Heart left ventricle (tissue), 16 donors: ENCODE results near the gene MYLK2. TPM values are rescaled to one million over a fixed set of nuclear protein-coding genes. Genes with fewer than 3 reads are reported as not detected.

ENCODE experiments used
- ATAC-seq, 4 donors: fragments of 200-7000 bp; cut with Tn5 transposase; one replicate each; pipeline ENCODE4 v1.9.1; 2020 to 2022; ENCODE audit warnings: moderate library complexity in 4 of 4, mild to moderate bottlenecking in 3 of 4, moderate number of reproducible peaks in 1 of 4
- DNase-seq, 5 donors: peaks; one replicate each; pipeline ENCODE4 v3.0.0-alpha.2; 2020
- H3K27ac ChIP-seq, 12 donors: fragments of 200-600 bp; sonication (generic) in 4 of 12; one replicate each; pipeline versions ENCODE4 v1.5.0 to v1.8.0; 2016 to 2022; ENCODE audit warnings: mild to moderate bottlenecking in 2 of 12
- H3K27me3 ChIP-seq, 9 donors: fragments of 200-600 bp; sonication (generic) in 2 of 9; one replicate each; pipeline versions ENCODE4 v1.5.1 to v1.8.0; 2016 to 2022; ENCODE audit warnings: mild to moderate bottlenecking in 3 of 9
- H3K36me3 ChIP-seq, 9 donors: fragments of 200-600 bp; sonication (generic) in 2 of 9; one replicate each; pipeline versions ENCODE4 v1.5.0 to v1.8.0; 2018 to 2022; ENCODE audit warnings: mild to moderate bottlenecking in 2 of 9
- H3K4me1 ChIP-seq, 12 donors: fragments of 200-600 bp; sonication (generic) in 4 of 12; one replicate each; pipeline versions ENCODE4 v1.5.0 to v1.8.0; 2016 to 2022; ENCODE audit warnings: mild to moderate bottlenecking in 3 of 12
- H3K4me3 ChIP-seq, 12 donors: fragments of 200-600 bp; sonication (generic) in 4 of 12; one replicate each; pipeline versions ENCODE4 v1.5.0 to v1.8.0; 2017 to 2022; ENCODE audit warnings: mild to moderate bottlenecking in 9 of 12, moderate library complexity in 4 of 12
- H3K9me3 ChIP-seq, 12 donors: fragments of 200-600 bp; sonication (generic) in 4 of 12; one replicate each; pipeline versions ENCODE4 v1.5.0 to v1.8.0; 2016 to 2022; ENCODE audit warnings: mild to moderate bottlenecking in 1 of 12
- CTCF ChIP-seq, 12 donors: fragments of 200-600 bp; sonication (generic) in 4 of 12; IDR thresholded peaks; one replicate each; pipeline versions ENCODE4 v1.5.0 to v1.8.0; 2018 to 2022; ENCODE audit warnings: antibody characterized with exemption in 12 of 12, mild to moderate bottlenecking in 5 of 12
- POLR2A ChIP-seq, 2 donors: fragments of 450-650 bp; IDR thresholded peaks; one replicate each; pipeline ENCODE4 v1.6.1; 2017; ENCODE audit warnings: antibody characterized with exemption in 2 of 2, mild to moderate bottlenecking in 2 of 2, moderate library complexity in 2 of 2
- WGBS, 4 donors: extraction: QIAGEN DNeasy Blood & Tissue Kit in 2 of 4; methylation state at CpG; one replicate each; pipeline versions ENCODE4 v1.1.5 to v1.1.7; 2013 to 2018; 5-methylcytosine and 5-hydroxymethylcytosine counted together
- intact Hi-C, 10 donors: fragments of 100-400 bp; cut with DNase I; formaldehyde crosslinking; loops; one replicate each; pipeline versions ENCODE4 v1.11.1 to v1.14.2; 2022
- polyA plus RNA-seq, 2 donors: library from polyadenylated mRNA; stranded (reverse); fragments of 200-250 nt; gene quantifications; one replicate each; pipeline ENCODE4 v1.2.3, GENCODE V29; 2013
- total RNA-seq, 9 donors: library from RNA; depleted of rRNA in 2 of 9; stranded (reverse); fragments of >200 nt in 2 of 9; fragmentation: NEBNext Ultra II Directional in 3 of 9; extraction: Animal tissue kit (Norgen Biotek cat#: 25700) in 3 of 9; gene quantifications; one replicate each; pipeline versions ENCODE4 v1.1.0 to v1.2.4, GENCODE V29; 2016 to 2023
- donor health status: ischemic (EF 13 %, LVEDD 7.1; RV severe dilation, severe dysfunction).
- donor health status: healthy with polysubstance abuse.
- donor health status: DM: no; HTN: yes; CAD: no.
- donor health status: DM: no; HTN: no; CAD: no.
- donor health status: ischemic (EF 25% LVEDD 6.9; RV normal size, moderate dysfunction).
- donor health status: ischemic (EF 25% LVEDD 5.7; RV mildly dilated, moderate dysfunction).
- donor health status: healthy.
- donor health status: DM: yes; HTN: yes; CAD: no.
- donor health status: ischemic (EF 35%, LVEDD 5.7; RV mildly dilated, moderate dysfunction).
- donor health status: nonischemic (EF 11% LVEDD 7.7; RV severe dilation, severe dysfunction).
- donor health status: DM: yes; HTN: yes; CAD: no.
- donor health status: PGD.
- donor health status: ischemic (EF 29% LVEDD 5.4; RV normal size, mild dysfunction).
- donor health status: nonischemic (EF 23%, LVEDD 6.1; RV moderate dilation, normal function).

Gene MYLK2
- total and polyA plus RNA-seq, 11 donors: 0.10 to 0.76 (median 0.17) TPM; not detected in 1

DNA sequence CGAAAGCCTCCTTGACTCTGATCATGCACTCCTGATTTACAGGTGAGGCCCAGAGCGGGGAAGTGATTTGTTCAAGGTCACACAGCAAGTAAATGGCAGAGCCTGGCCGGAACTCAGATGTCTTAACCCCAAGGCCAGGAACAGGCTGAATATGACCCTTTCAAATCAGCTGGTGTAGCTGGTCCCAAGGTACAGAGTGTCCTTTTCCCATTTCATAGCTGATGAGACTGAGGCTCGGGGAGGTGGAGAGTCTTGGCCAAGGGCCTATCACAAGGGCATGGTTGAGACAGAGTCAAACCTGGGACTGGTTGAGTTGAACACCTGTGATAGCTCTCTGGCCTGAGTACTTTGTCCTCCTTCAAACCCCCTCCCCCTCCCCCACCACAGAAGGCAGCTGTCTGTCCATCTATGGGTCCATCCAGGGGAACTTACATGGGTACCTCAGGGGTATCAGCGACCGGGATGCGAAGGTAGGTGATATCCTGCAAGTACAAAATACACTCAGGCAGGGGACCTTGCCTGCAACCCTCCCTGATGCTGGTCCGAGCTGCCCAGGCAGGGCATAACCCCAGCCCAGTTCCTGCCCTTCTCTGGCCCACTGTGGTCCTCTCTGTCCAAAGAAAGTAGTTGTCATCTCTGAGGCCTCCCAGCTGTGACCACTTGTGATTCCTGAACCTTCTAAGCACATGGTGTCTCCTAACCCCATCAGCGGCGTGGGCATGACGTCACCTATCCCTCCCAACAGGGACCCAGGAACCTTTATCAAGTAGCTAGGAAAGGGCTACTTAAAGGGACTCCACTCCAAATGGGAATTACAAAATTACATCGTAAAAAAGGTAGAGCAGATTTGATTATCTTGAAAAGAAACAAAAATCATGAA lies 45.6 kb downstream of the MYLK2 start:
- DNase-seq: no peak
- Histone ChIP-seq H3K4me3 (no peak overlapping the region), H3K36me3 (no peaks in the 10 kb centered on the region), H3K4me1 (peaks cover 4 to 30% (median 17%) of the 10 kb centered on the region in 12 donors), H3K27ac (no peak overlapping the region), H3K27me3 (peaks cover 0 to 30% (median 0%) of the 10 kb centered on the region in 9 donors), H3K9me3 (no peaks in the 10 kb centered on the region)
- ATAC-seq: no peak
- 83 to 93% (median 88%) methylated on average over 10 to 12 of the region's 12 CpGs for WGBS, 4 donors
- intact Hi-C loops: loop anchor here in 1 of 10 donors (5.0 kb wide), 1 partner anchor 43 kb away; no protein-coding TSS in a partner anchor
- TF ChIP-seq CTCF (IDR thresholded peaks at IDR 0.05) (no peak), POLR2A (IDR thresholded peaks at IDR 0.05) (no peak)

- no peaks in the 10 kb centered on the region for H3K9me3 ChIP-seq
- TF ChIP-seq POLR2A (IDR thresholded peaks at IDR 0.05) (no peak), CTCF (IDR thresholded peaks at IDR 0.05) (no peak)
- H3K4me1 ChIP-seq: peaks cover 0 to 26% (median 13%) of the 10 kb centered on the region in 12 donors
- DNase-seq (no peak), ATAC-seq (no peak)
- 72 to 78% (median 77%) methylated on average over 3 of the region's 3 CpGs for WGBS, 4 donors
- H3K27me3 ChIP-seq: peaks cover 0 to 29% (median 0%) of the 10 kb centered on the region in 9 donors
- H3K36me3 ChIP-seq: no peaks in the 10 kb centered on the region
- H3K4me3 ChIP-seq: no peak overlapping the region
- intact Hi-C loops: loop anchor here in 1 of 10 donors (5.0 kb wide), 1 partner anchor 41 kb away; no protein-coding TSS in a partner anchor
- no peak overlapping the region for H3K27ac ChIP-seq
These were observed 47.1 kb downstream of the MYLK2 start for GRCh38 chr20:31866221-31866620.

DNA sequence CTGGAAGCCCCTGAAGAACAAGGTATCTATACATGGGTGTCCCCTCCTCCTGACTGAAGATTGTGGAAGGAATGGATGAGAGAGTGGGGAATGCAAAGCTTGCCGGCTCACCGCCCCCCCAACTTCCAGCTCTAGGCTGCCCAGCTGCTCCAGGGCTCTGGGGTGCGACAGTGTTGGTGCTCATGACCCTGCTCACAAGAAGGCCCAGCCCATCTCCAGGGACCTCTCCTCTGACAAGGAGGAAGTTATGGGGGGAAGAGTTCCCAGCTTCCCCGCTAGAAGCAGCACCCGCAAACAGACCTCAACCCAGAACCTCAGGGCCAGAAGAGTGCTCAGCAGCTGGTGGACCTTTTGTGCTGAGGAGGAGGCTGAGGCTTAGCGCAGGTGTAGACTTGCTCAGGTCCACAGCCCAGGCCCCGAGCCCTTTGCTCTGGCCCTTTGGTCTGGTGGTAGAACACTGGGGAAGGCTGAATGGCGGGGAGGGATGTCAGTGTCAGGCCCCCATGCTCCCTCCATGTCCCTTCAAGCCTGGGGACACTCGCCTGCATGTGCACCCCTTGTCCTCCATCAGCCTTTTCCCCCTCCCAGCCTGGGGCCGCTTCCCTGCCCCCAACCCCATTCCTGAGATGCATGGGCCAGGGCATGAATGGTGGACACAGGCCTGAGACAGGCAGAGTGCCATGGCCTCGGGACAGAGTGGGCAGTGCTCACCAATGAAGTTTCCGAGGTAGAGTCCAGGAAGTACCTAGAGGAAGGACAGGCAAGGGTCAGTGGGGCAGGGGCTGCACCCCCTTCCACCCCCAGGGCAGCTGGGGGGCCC lies 49.9 kb downstream of the MYLK2 start:
- Histone ChIP-seq H3K27ac (no peak overlapping the region), H3K4me3 (peak overlapping the region in 8 of 12 donors; percentile 60 to 96 (median 75)), H3K27me3 (peaks cover 0 to 27% (median 0%) of the 10 kb centered on the region in 9 donors), H3K9me3 (no peaks in the 10 kb centered on the region), H3K4me1 (peaks cover 0 to 20% (median 11%) of the 10 kb centered on the region in 12 donors), H3K36me3 (no peaks in the 10 kb centered on the region)
- WGBS, 4 donors: 75 to 89% (median 84%) methylated on average over 10 to 12 of the region's 12 CpGs
- ATAC-seq (peak in 1 of 4 donors; percentile 15), DNase-seq (no peak)
- no peak for TF ChIP-seq CTCF (IDR thresholded peaks at IDR 0.05)
- TF ChIP-seq POLR2A (IDR thresholded peaks at IDR 0.05): no peak
- intact Hi-C loops: loop anchor here in 1 of 10 donors (5.0 kb wide), 1 partner anchor 38 kb away; no protein-coding TSS in a partner anchor
